WTC11 (cell line): ENCODE results near the gene MT1B. TPM values are rescaled to one million over a fixed set of nuclear protein-coding genes. Genes with fewer than 3 reads are reported as not detected.
A peak's percentile ranks its signal among the peaks of the same experiment; 100 is the strongest.

Experiments used
- ATAC-seq: fragments of 200-7000 bp; cut with Tn5 transposase; 2 replicates; pipeline ENCODE4 v1.10.0; 2021; ENCODE audit warnings: mild to moderate bottlenecking, moderate library complexity
- CTCF ChIA-PET: fragments of 300-600 bp; sonication (Branson Sonifier 250); formaldehyde crosslinking; loops from one replicate; lab custom pipeline; 2021; ENCODE audit warnings: antibody characterized with exemption; lab: Charles Lee
- POLR2A ChIA-PET: fragments of 350-600 bp; sonication (Branson Sonifier 250); formaldehyde crosslinking; loops from one replicate; lab custom pipeline; 2021; ENCODE audit warnings: antibody characterized with exemption; lab: Charles Lee
- DNase-seq: peaks from one replicate; pipeline ENCODE4 v3.0.0; 2021; ENCODE audit warnings: low spot score
- H3K27ac Mint-ChIP-seq: 2 replicates; pipeline ENCODE4 v1.8.0; 2021; ENCODE audit warnings: mixed read lengths
- H3K27me3 Mint-ChIP-seq: 2 replicates; pipeline ENCODE4 v1.8.0; 2021; ENCODE audit warnings: low read depth, mild to moderate bottlenecking, moderate library complexity, mixed read lengths
- H3K36me3 Mint-ChIP-seq: 2 replicates; pipeline ENCODE4 v1.8.0; 2021; ENCODE audit warnings: mixed read lengths
- H3K4me1 Mint-ChIP-seq: 2 replicates; pipeline ENCODE4 v1.8.0; 2022; ENCODE audit warnings: mixed read lengths
- H3K4me3 Mint-ChIP-seq: 2 replicates; pipeline ENCODE4 v1.8.0; 2021; ENCODE audit warnings: mild to moderate bottlenecking, moderate library complexity, mixed read lengths
- H3K9me3 Mint-ChIP-seq: 2 replicates; pipeline ENCODE4 v1.8.0; 2021; ENCODE audit warnings: mixed read lengths
- ATF1 ChIP-seq: sonication (generic); formaldehyde crosslinking; IDR thresholded peaks from 2 replicates; pipeline ENCODE4 v1.8.1; 2023; ENCODE audit warnings: mild to moderate bottlenecking, moderate library complexity, missing genetic modification reagents
- CBFB ChIP-seq: sonication (generic); formaldehyde crosslinking; IDR thresholded peaks from 2 replicates; pipeline ENCODE4 v1.8.1; 2022; ENCODE audit warnings: mild to moderate bottlenecking, low read depth, missing genetic modification reagents
- EMX1 ChIP-seq: fragments of 250-450 bp; sonication (Bioruptor Pico); IDR thresholded peaks from 2 replicates; pipeline ENCODE4 v1.8.0; 2021; ENCODE audit warnings: mild to moderate bottlenecking
- ESRRA ChIP-seq: sonication (generic); formaldehyde crosslinking; IDR thresholded peaks from 2 replicates; pipeline ENCODE4 v1.8.1; 2022; ENCODE audit warnings: mild to moderate bottlenecking, missing genetic modification reagents, borderline replicate concordance
- FOXK1 ChIP-seq: sonication (generic); formaldehyde crosslinking; IDR thresholded peaks from 2 replicates; pipeline ENCODE4 v1.8.0; 2022; ENCODE audit warnings: mild to moderate bottlenecking, moderate library complexity, missing genetic modification reagents
- HMGA2 ChIP-seq: fragments of 250-450 bp; sonication (Bioruptor Pico); IDR thresholded peaks from 2 replicates; pipeline ENCODE4 v1.4.0; 2021; ENCODE audit warnings: mild to moderate bottlenecking, moderate library complexity
- JUN ChIP-seq: sonication (generic); formaldehyde crosslinking; IDR thresholded peaks from 2 replicates; pipeline ENCODE4 v1.8.0; 2023; ENCODE audit warnings: mild to moderate bottlenecking, missing genetic modification reagents
- NFYB ChIP-seq: sonication (generic); formaldehyde crosslinking; conservative IDR thresholded peaks from 2 replicates; pipeline ENCODE4 v1.8.0; 2022; ENCODE audit warnings: low read depth, missing genetic modification reagents
- NR2C2 ChIP-seq: sonication (generic); formaldehyde crosslinking; IDR thresholded peaks from 2 replicates; pipeline ENCODE4 v1.8.0; 2022; ENCODE audit warnings: mild to moderate bottlenecking, missing genetic modification reagents
- NR3C1 ChIP-seq: sonication (generic); formaldehyde crosslinking; conservative IDR thresholded peaks from 2 replicates; pipeline ENCODE4 v1.8.1; 2023; ENCODE audit warnings: low read depth, mild to moderate bottlenecking, missing genetic modification reagents
- TEAD1 ChIP-seq: sonication (generic); formaldehyde crosslinking; IDR thresholded peaks from 2 replicates; pipeline ENCODE4 v1.8.0; 2022; ENCODE audit warnings: mild to moderate bottlenecking, missing genetic modification reagents
- ZNF232 ChIP-seq: sonication (generic); formaldehyde crosslinking; IDR thresholded peaks from 2 replicates; pipeline ENCODE4 v1.8.0; 2022; ENCODE audit warnings: mild to moderate bottlenecking, missing genetic modification reagents
- ZNF263 ChIP-seq: sonication (generic); formaldehyde crosslinking; IDR thresholded peaks from 2 replicates; pipeline ENCODE4 v1.8.1; 2022; ENCODE audit warnings: low read depth, mild to moderate bottlenecking, moderate library complexity, missing genetic modification reagents
- ZNF423 ChIP-seq: fragments of 250-450 bp; sonication (Bioruptor Pico); IDR thresholded peaks from 2 replicates; pipeline ENCODE4 v2.1.2; 2022; ENCODE audit warnings: mild to moderate bottlenecking, moderate library complexity
- total RNA-seq: library from RNA; stranded (reverse); gene quantifications from 3 replicates; pipeline ENCODE4 v1.2.3, GENCODE V29; 2021
- TF ChIP-seq, protein P1 (sequence below): sonication (generic); formaldehyde crosslinking; IDR thresholded peaks from 2 replicates; pipeline ENCODE4 v1.8.1; 2022; ENCODE audit warnings: low read depth, missing genetic modification reagents, borderline replicate concordance
- TF ChIP-seq, protein P2 (sequence below): fragments of 250-450 bp; sonication (Bioruptor Pico); conservative IDR thresholded peaks from 2 replicates; pipeline ENCODE4 v1.9.0; 2021; ENCODE audit warnings: mild to moderate bottlenecking
- TF ChIP-seq, protein P3 (sequence below): fragments of 200-600 bp; IDR thresholded peaks from 2 replicates; pipeline ENCODE4 v1.8.0; 2022; ENCODE audit warnings: antibody characterized with exemption
- TF ChIP-seq, protein P4 (sequence below): sonication (generic); formaldehyde crosslinking; IDR thresholded peaks from 2 replicates; pipeline ENCODE4 v1.8.0; 2023; ENCODE audit warnings: missing genetic modification reagents
- TF ChIP-seq, protein P5 (sequence below): fragments of 250-450 bp; sonication (Bioruptor Pico); IDR thresholded peaks from 2 replicates; pipeline ENCODE4 v1.9.0; 2021; ENCODE audit warnings: mild to moderate bottlenecking, borderline replicate concordance
- TF ChIP-seq, protein P6 (sequence below): sonication (generic); formaldehyde crosslinking; IDR thresholded peaks from 2 replicates; pipeline ENCODE4 v1.8.1; 2023; ENCODE audit warnings: mild to moderate bottlenecking, missing genetic modification reagents

MT1B gene
- total RNA-seq, 1 experiment from 2014 or later: not detected

DNA sequence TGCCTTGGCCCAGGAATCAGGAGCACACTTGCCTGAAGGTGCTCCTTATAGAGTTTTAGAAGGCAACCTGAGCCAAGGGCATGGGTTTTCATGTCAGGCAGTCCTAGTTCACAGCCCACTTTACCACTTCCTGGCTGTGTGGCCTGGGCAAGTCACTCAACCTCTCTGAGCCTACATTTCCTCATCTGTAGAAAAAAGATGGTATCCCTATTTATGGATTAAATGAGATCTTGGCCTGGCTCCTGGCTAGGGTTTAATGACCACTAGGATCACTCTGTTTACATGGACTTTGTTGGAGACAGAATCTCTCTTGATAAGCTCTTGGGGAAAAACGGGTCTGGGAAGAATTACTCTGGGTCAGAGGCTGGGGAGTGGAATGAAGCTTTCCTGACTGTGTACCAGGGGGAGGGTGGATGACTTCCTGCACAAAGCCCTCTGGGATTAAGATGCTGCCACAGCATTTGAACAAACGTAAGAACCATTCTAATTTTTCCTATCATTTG lies 41.0 kb upstream of the MT1B start:
- Mint-ChIP-seq H3K36me3 (no peaks in the 10 kb centered on the region), H3K4me3 (peak overlapping the region; percentile 79), H3K9me3 (no peaks in the 10 kb centered on the region), H3K27ac (no peak overlapping the region), H3K4me1 (peaks cover 48% of the 10 kb centered on the region), H3K27me3 (peaks cover 90% of the 10 kb centered on the region)
- ATAC-seq (no peak), DNase-seq (no peak)
- CTCF ChIA-PET: interaction anchor here (4.1 to 4.5 kb wide), 2 partner anchors 10 to 91 kb away, joined by 22 to 28 read pairs; no protein-coding TSS in a partner anchor
- POLR2A ChIA-PET: interaction anchor here (1.0 to 4.8 kb wide), 2 partner anchors 16 to 54 kb away, joined by 3 to 68 read pairs; partner anchors contain the start of gene MT1E
- no peak for TF ChIP-seq HMGA2
- TF ChIP-seq, protein P1, sequence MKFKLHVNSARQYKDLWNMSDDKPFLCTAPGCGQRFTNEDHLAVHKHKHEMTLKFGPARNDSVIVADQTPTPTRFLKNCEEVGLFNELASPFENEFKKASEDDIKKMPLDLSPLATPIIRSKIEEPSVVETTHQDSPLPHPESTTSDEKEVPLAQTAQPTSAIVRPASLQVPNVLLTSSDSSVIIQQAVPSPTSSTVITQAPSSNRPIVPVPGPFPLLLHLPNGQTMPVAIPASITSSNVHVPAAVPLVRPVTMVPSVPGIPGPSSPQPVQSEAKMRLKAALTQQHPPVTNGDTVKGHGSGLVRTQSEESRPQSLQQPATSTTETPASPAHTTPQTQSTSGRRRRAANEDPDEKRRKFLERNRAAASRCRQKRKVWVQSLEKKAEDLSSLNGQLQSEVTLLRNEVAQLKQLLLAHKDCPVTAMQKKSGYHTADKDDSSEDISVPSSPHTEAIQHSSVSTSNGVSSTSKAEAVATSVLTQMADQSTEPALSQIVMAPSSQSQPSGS (CRISPR knock-in tag): no peak
- no peak for TF ChIP-seq EMX1 (CRISPR knock-in tag)
- TF ChIP-seq NR3C1: no peak
- no peak for TF ChIP-seq CBFB (CRISPR knock-in tag)
- TF ChIP-seq, protein P2, sequence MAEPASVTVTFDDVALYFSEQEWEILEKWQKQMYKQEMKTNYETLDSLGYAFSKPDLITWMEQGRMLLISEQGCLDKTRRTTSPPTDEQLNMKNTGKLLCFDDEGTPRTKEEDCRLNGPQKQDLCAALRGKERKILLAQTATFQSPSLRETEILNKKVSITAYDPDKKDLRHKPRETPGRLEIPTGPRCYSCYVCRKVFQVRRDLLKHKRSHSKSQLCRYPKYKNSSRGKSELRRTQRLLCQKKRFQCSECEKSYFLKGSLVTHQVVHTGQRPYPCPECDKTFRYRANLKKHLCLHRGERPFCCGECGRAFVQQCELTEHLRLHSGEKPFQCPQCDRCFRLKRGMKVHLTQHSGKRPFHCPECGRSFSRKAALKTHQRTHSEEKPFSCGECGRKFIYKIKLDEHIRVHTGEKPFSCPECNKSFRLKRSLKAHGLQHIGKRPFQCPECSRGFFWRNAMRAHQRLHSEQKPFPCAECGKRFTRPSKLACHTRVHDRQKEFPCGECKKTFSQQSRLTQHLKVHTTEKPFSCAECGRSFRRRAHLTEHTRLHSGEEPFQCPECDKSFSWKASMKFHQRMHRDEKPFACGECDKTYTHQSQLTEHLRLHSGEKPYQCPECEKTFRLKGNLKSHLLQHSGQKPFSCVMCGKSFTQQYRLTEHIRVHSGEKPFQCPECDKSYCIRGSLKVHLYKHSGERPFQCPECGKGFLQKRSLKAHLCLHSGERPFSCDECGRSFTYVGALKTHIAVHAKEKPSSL (CRISPR knock-in tag): no peak
- no peak for TF ChIP-seq ATF1 (CRISPR knock-in tag)
- TF ChIP-seq ZNF232 (CRISPR knock-in tag): no peak
- TF ChIP-seq, protein P3, sequence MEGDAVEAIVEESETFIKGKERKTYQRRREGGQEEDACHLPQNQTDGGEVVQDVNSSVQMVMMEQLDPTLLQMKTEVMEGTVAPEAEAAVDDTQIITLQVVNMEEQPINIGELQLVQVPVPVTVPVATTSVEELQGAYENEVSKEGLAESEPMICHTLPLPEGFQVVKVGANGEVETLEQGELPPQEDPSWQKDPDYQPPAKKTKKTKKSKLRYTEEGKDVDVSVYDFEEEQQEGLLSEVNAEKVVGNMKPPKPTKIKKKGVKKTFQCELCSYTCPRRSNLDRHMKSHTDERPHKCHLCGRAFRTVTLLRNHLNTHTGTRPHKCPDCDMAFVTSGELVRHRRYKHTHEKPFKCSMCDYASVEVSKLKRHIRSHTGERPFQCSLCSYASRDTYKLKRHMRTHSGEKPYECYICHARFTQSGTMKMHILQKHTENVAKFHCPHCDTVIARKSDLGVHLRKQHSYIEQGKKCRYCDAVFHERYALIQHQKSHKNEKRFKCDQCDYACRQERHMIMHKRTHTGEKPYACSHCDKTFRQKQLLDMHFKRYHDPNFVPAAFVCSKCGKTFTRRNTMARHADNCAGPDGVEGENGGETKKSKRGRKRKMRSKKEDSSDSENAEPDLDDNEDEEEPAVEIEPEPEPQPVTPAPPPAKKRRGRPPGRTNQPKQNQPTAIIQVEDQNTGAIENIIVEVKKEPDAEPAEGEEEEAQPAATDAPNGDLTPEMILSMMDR: no peak
- TF ChIP-seq TEAD1: no peak
- TF ChIP-seq FOXK1 (CRISPR knock-in tag): no peak
- no peak for TF ChIP-seq ZNF263 (CRISPR knock-in tag)
- no peak for TF ChIP-seq ESRRA (CRISPR knock-in tag)
- TF ChIP-seq JUN (CRISPR knock-in tag): no peak
- TF ChIP-seq, protein P4, sequence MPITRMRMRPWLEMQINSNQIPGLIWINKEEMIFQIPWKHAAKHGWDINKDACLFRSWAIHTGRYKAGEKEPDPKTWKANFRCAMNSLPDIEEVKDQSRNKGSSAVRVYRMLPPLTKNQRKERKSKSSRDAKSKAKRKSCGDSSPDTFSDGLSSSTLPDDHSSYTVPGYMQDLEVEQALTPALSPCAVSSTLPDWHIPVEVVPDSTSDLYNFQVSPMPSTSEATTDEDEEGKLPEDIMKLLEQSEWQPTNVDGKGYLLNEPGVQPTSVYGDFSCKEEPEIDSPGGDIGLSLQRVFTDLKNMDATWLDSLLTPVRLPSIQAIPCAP (CRISPR knock-in tag): no peak

DNA sequence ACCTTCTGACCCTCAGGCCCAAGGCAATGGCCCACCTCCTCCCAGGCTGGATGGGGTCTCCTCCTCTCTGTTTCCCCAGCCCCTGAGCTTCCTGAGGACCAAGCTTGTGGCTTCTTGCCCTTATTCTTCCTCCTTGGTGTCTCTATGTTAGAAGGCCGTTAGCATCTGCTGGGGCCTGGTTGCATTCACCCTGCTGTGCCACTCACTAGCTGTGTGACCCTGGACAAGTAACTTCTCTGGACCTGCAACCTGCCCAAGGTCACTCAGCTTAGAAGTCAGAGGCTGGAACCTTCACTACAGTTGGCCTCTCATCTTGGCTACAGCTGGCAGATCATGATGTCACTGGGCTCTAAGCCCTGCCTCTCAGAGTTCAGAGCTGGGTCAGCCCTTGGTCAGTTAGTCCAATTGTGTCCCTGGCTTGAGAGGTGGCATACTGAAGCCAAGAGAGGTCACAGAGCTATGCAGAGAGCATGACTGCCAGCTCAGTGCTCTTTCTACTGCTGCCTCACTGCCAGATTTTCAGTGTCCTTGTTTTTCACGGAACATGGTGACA lies 40.3 kb upstream of the MT1B start:
- Mint-ChIP-seq H3K27me3 (peaks cover 92% of the 10 kb centered on the region), H3K9me3 (no peaks in the 10 kb centered on the region)
- no peak for ATAC-seq
- CTCF ChIA-PET: interaction anchor here (1.0 to 4.5 kb wide), 3 partner anchors 10 to 91 kb away, joined by 3 to 28 read pairs (median 22); no protein-coding TSS in a partner anchor
- TF ChIP-seq, protein P5, sequence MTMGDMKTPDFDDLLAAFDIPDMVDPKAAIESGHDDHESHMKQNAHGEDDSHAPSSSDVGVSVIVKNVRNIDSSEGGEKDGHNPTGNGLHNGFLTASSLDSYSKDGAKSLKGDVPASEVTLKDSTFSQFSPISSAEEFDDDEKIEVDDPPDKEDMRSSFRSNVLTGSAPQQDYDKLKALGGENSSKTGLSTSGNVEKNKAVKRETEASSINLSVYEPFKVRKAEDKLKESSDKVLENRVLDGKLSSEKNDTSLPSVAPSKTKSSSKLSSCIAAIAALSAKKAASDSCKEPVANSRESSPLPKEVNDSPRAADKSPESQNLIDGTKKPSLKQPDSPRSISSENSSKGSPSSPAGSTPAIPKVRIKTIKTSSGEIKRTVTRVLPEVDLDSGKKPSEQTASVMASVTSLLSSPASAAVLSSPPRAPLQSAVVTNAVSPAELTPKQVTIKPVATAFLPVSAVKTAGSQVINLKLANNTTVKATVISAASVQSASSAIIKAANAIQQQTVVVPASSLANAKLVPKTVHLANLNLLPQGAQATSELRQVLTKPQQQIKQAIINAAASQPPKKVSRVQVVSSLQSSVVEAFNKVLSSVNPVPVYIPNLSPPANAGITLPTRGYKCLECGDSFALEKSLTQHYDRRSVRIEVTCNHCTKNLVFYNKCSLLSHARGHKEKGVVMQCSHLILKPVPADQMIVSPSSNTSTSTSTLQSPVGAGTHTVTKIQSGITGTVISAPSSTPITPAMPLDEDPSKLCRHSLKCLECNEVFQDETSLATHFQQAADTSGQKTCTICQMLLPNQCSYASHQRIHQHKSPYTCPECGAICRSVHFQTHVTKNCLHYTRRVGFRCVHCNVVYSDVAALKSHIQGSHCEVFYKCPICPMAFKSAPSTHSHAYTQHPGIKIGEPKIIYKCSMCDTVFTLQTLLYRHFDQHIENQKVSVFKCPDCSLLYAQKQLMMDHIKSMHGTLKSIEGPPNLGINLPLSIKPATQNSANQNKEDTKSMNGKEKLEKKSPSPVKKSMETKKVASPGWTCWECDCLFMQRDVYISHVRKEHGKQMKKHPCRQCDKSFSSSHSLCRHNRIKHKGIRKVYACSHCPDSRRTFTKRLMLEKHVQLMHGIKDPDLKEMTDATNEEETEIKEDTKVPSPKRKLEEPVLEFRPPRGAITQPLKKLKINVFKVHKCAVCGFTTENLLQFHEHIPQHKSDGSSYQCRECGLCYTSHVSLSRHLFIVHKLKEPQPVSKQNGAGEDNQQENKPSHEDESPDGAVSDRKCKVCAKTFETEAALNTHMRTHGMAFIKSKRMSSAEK (CRISPR knock-in tag): no peak
- TF ChIP-seq, protein P6, sequence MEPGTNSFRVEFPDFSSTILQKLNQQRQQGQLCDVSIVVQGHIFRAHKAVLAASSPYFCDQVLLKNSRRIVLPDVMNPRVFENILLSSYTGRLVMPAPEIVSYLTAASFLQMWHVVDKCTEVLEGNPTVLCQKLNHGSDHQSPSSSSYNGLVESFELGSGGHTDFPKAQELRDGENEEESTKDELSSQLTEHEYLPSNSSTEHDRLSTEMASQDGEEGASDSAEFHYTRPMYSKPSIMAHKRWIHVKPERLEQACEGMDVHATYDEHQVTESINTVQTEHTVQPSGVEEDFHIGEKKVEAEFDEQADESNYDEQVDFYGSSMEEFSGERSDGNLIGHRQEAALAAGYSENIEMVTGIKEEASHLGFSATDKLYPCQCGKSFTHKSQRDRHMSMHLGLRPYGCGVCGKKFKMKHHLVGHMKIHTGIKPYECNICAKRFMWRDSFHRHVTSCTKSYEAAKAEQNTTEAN: no peak
- TF ChIP-seq ZNF423 (no peak), NR2C2 (CRISPR knock-in tag) (no peak), NFYB (CRISPR knock-in tag) (no peak)
- TF ChIP-seq, all 79 proteins: peak for 0
- no peak overlapping the region for H3K4me3 Mint-ChIP-seq
- no peak for DNase-seq
- H3K36me3 Mint-ChIP-seq: no peaks in the 10 kb centered on the region
- peaks cover 48% of the 10 kb centered on the region for H3K4me1 Mint-ChIP-seq
- POLR2A ChIA-PET: interaction anchor here (1.0 to 4.8 kb wide), 2 partner anchors 15 to 53 kb away, joined by 3 to 68 read pairs; partner anchors contain the start of gene MT1E
- no peak overlapping the region for H3K27ac Mint-ChIP-seq
